PC-3 (cell line): Measurements from ENCODE around the gene ABO. TPM values are rescaled to one million over a fixed set of nuclear protein-coding genes. Genes with fewer than 3 reads are reported as not detected.

ENCODE experiments used
- ATAC-seq: fragments of 200-7000 bp; cut with Tn5 transposase; 2 replicates; pipeline ENCODE4 v1.9.1; 2020; ENCODE audit warnings: mild to moderate bottlenecking, moderate library complexity
- BruUV-seq: library from RNA; stranded (reverse); fragments of 400-500 nt; replicated peaks from 2 replicates; lab custom pipeline; 2021; lab: Mats Ljungman, UMichigan
- CTCF ChIA-PET: fragments of 300-600 bp; sonication (Branson Sonifier 250); formaldehyde crosslinking; loops from one replicate; lab custom pipeline; 2022; ENCODE audit warnings: antibody characterized with exemption; lab: Charles Lee
- POLR2A ChIA-PET: fragments of 300-600 bp; sonication (Branson Sonifier 250); formaldehyde crosslinking; loops from one replicate; lab custom pipeline; 2022; ENCODE audit warnings: antibody characterized with exemption; ENCODE audit not compliant: unreplicated experiment; lab: Charles Lee
- DNase-seq: peaks from one replicate; pipeline ENCODE4 v3.0.0-alpha.2; 2015
- H2AFZ ChIP-seq: fragments of 300-600 bp; sonication (generic); 2 replicates; pipeline ENCODE4 v1.6.0; 2016; ENCODE audit warnings: antibody characterized with exemption, low read length
- H3F3A ChIP-seq: fragments of 300-600 bp; sonication (generic); one replicate; pipeline ENCODE4 v1.6.0; 2017; ENCODE audit warnings: antibody characterized with exemption, low read length, control low read depth, mild to moderate bottlenecking; ENCODE audit not compliant: unreplicated experiment
- H3K27ac ChIP-seq: fragments of 300-600 bp; sonication (generic); 2 replicates; pipeline ENCODE4 v1.5.1; 2016; ENCODE audit warnings: mild to moderate bottlenecking, low read length
- H3K27me3 ChIP-seq: fragments of 300-600 bp; sonication (generic); 2 replicates; pipeline ENCODE4 v1.6.1; 2016; ENCODE audit warnings: low read length, mixed read lengths
- H3K36me3 ChIP-seq: fragments of 300-600 bp; sonication (generic); 2 replicates; pipeline ENCODE4 v1.6.1; 2016; ENCODE audit warnings: low read depth, mixed run types, low read length, mixed read lengths
- H3K4me1 ChIP-seq: fragments of 300-600 bp; sonication (generic); 2 replicates; pipeline ENCODE4 v1.5.1; 2016; ENCODE audit warnings: low read length; ENCODE audit not compliant: insufficient read depth
- H3K4me2 ChIP-seq: fragments of 300-600 bp; sonication (generic); 2 replicates; pipeline ENCODE4 v1.6.0; 2016; ENCODE audit warnings: low read length
- H3K4me3 ChIP-seq: fragments of 300-600 bp; sonication (generic); 2 replicates; pipeline ENCODE4 v1.5.1; 2016; ENCODE audit warnings: mild to moderate bottlenecking, low read length, mixed read lengths
- H3K79me2 ChIP-seq: fragments of 300-600 bp; sonication (generic); 2 replicates; pipeline ENCODE4 v1.6.1; 2017; ENCODE audit warnings: low read length, mixed read lengths
- H3K9ac ChIP-seq: fragments of 300-600 bp; sonication (generic); 2 replicates; pipeline ENCODE4 v1.6.0; 2016; ENCODE audit warnings: mild to moderate bottlenecking, low read length
- H3K9me2 ChIP-seq: fragments of 300-600 bp; sonication (generic); replicated peaks from 2 replicates; pipeline ENCODE4 v1.6.1; 2016; ENCODE audit warnings: mixed run types, low read length, mixed read lengths
- H3K9me3 ChIP-seq: fragments of 300-600 bp; sonication (generic); 2 replicates; pipeline ENCODE4 v1.6.1; 2016; ENCODE audit warnings: low read length, mixed read lengths
- H4K20me1 ChIP-seq: fragments of 300-600 bp; sonication (generic); 2 replicates; pipeline ENCODE4 v1.6.1; 2016; ENCODE audit warnings: low read length, mixed read lengths
- CTCF ChIP-seq: fragments of 300-600 bp; sonication (generic); conservative IDR thresholded peaks from 2 replicates; pipeline ENCODE4 v1.5.1; 2017; ENCODE audit warnings: antibody characterized with exemption, low read depth, mild to moderate bottlenecking, low read length
- EZH2 ChIP-seq: fragments of 300-600 bp; sonication (generic); IDR thresholded peaks from one replicate; pipeline ENCODE4 v1.6.1; 2017; ENCODE audit warnings: antibody characterized with exemption, mild to moderate bottlenecking, low read length; ENCODE audit not compliant: unreplicated experiment
- EZH2phosphoT487 ChIP-seq: fragments of 300-600 bp; sonication (generic); IDR thresholded peaks from 2 replicates; pipeline ENCODE4 v1.6.1; 2018; ENCODE audit warnings: mild to moderate bottlenecking, antibody characterized with exemption, low read length, borderline replicate concordance
- intact Hi-C: fragments of 100-400 bp; cut with micrococcal nuclease; formaldehyde crosslinking; loops from 2 replicates; pipeline ENCODE4 v1.9.0; 2023
- total RNA-seq: library from RNA; depleted of rRNA; stranded (reverse); fragments of >200 nt; gene quantifications from 2 replicates; pipeline ENCODE4 v1.2.3, GENCODE V29; 2014

ABO gene
- total RNA-seq, 1 experiment from 2014 or later = not detected

GRCh38 chr9:133227242-133227860 is 47.6 kb downstream of the ABO start:
- CTCF ChIA-PET = no interaction called here
- Histone ChIP-seq H3K9ac (no peak overlapping the region), H3F3A (no peaks in the 10 kb centered on the region), H3K36me3 (no peaks in the 10 kb centered on the region), H2AFZ (no peak overlapping the region), H3K9me2 (no peaks in the 10 kb centered on the region), H3K9me3 (no peaks in the 10 kb centered on the region), H4K20me1 (no peaks in the 10 kb centered on the region), H3K4me3 (no peak overlapping the region), H3K4me1 (no peaks in the 10 kb centered on the region), H3K79me2 (no peaks in the 10 kb centered on the region), H3K27ac (no peak overlapping the region), H3K27me3 (no peaks in the 10 kb centered on the region), H3K4me2 (no peak overlapping the region)
- no peak for ATAC-seq
- POLR2A ChIA-PET = no interaction called here
- no TSS peak for BruUV-seq
- intact Hi-C loops = no loop called here
- DNase-seq = no peak
- TF ChIP-seq EZH2 = no peak
- no peak for TF ChIP-seq EZH2phosphoT487
- TF ChIP-seq CTCF = no peak

GRCh38 chr9:133226219-133227171 is 48.5 kb downstream of the ABO start:
- Histone ChIP-seq H3K4me3 (no peak overlapping the region), H3K4me2 (no peak overlapping the region), H3K9me2 (no peaks in the 10 kb centered on the region), H2AFZ (no peak overlapping the region), H3K4me1 (no peaks in the 10 kb centered on the region), H3F3A (no peaks in the 10 kb centered on the region), H3K9ac (no peak overlapping the region), H3K79me2 (no peaks in the 10 kb centered on the region), H3K27ac (no peak overlapping the region), H3K36me3 (no peaks in the 10 kb centered on the region), H4K20me1 (no peaks in the 10 kb centered on the region), H3K27me3 (no peaks in the 10 kb centered on the region), H3K9me3 (no peaks in the 10 kb centered on the region)
- ATAC-seq (no peak), DNase-seq (no peak)
- BruUV-seq = no TSS peak
- intact Hi-C loops = no loop called here
- ChIA-PET POLR2A (no interaction called here), CTCF (no interaction called here)
- TF ChIP-seq CTCF (no peak), EZH2phosphoT487 (no peak)
